Measurements from ENCODE around the gene PTGES. TPM values are rescaled to one million over a fixed set of nuclear protein-coding genes. Genes with fewer than 3 reads are reported as not detected.
A peak's percentile ranks its signal among the peaks of the same experiment; 100 is the strongest.
"Not testable (repeated sequence)": the region's sequence is repeated elsewhere in the genome, so short reads cannot be mapped to it uniquely, and the experiment has no call there.

PTGES gene
- total and polyA plus RNA-seq, 3 donors from 2014 or later, result 9.5 to 41.8 (median 36.9) TPM

- no peak for DNase-seq
- Histone ChIP-seq H3K27me3 (no peaks in the 10 kb centered on the region), H3K36me3 (ENCODE audit: low read depth, missing control alignments) (no peaks in the 10 kb centered on the region), H3K27ac (no peak overlapping the region), H3K4me3 (no peak overlapping the region), H3K9me3 (no peaks in the 10 kb centered on the region), H3K4me1 (peaks cover 4% of the 10 kb centered on the region)
- intact Hi-C loops (cut with DNase I; ENCODE audit: low total_unique reads), result loop anchor here (10.0 kb wide), 1 partner anchor 652 kb away; no protein-coding TSS in a partner anchor
- WGBS, 2 donors, result 92 to 94% methylated on average over 10 of the region's 10 CpGs
- TF ChIP-seq POLR2A (IDR thresholded peaks at IDR 0.05) (no peak), CTCF (IDR thresholded peaks at IDR 0.05) (no peak)
Measured at GRCh38 chr9:129786481-129786880, 33.6 kb upstream of the PTGES start.

- Histone ChIP-seq H3K27me3 (no peaks in the 10 kb centered on the region), H3K36me3 (ENCODE audit: low read depth, missing control alignments) (no peaks in the 10 kb centered on the region), H3K9me3 (no peaks in the 10 kb centered on the region), H3K4me3 (no peak overlapping the region), H3K4me1 (peaks cover 4% of the 10 kb centered on the region), H3K27ac (no peak overlapping the region)
- 100% methylated on average over 1 of the region's 1 CpG for WGBS, 2 donors
- DNase-seq, result no peak
- intact Hi-C loops (cut with DNase I; ENCODE audit: low total_unique reads), result loop anchor here (10.0 kb wide), 1 partner anchor 651 kb away; no protein-coding TSS in a partner anchor
- TF ChIP-seq POLR2A (IDR thresholded peaks at IDR 0.05), result no peak
- TF ChIP-seq CTCF (IDR thresholded peaks at IDR 0.05), result no peak
Measured at GRCh38 chr9:129785866-129786265, 33.0 kb upstream of the PTGES start.

- not testable (repeated sequence) for H3K4me3 ChIP-seq; H3K4me1 ChIP-seq; DNase-seq; H3K36me3 ChIP-seq (ENCODE audit: low read depth, missing control alignments); H3K27ac ChIP-seq; H3K9me3 ChIP-seq; H3K27me3 ChIP-seq
- 81 to 83% methylated on average over 11 of the region's 11 CpGs for WGBS, 2 donors
- intact Hi-C loops (cut with DNase I; ENCODE audit: low total_unique reads), result loop anchor here (5.0 to 10.0 kb wide), 3 partner anchors 53 to 650 kb away; no protein-coding TSS in a partner anchor
Measured at GRCh38 chr9:129784970-129785369, 32.1 kb upstream of the PTGES start.

GRCh38 chr9:129783516-129784361 lies 30.9 kb upstream of the PTGES start:
- peak; percentile 83 for DNase-seq
- intact Hi-C loops (cut with DNase I; ENCODE audit: low total_unique reads), result loop anchor here (5.0 to 10.0 kb wide), 3 partner anchors 51 to 649 kb away; no protein-coding TSS in a partner anchor

More at GRCh38 chr9:129783516-129784361, 30.9 kb upstream of the PTGES start:
- Histone ChIP-seq H3K27me3 (no peaks in the 10 kb centered on the region), H3K36me3 (ENCODE audit: low read depth, missing control alignments) (no peaks in the 10 kb centered on the region), H3K4me3 (no peak overlapping the region), H3K27ac (no peak overlapping the region), H3K9me3 (no peaks in the 10 kb centered on the region), H3K4me1 (no peaks in the 10 kb centered on the region)
- TF ChIP-seq POLR2A (IDR thresholded peaks at IDR 0.05) (no peak), CTCF (IDR thresholded peaks at IDR 0.05) (peak; percentile 83 to 93 (median 92))
- WGBS, 2 donors, result 37 to 42% methylated on average over 14 of the region's 14 CpGs

Measured in testis (tissue), 3 donors.